HG02798 (cell line): Measurements from ENCODE around the gene TSC22D1.
"Not testable (repeated sequence)": the region's sequence is repeated elsewhere in the genome, so short reads cannot be mapped to it uniquely, and the experiment has no call there.

Source experiments
- ATAC-seq: cut with Tn5 transposase; IDR thresholded peaks from one replicate; pipeline ENCODE4 v1.9.1; 2021; ENCODE audit warnings: mild to moderate bottlenecking; ENCODE audit not compliant: unreplicated experiment, poor library complexity

Gene TSC22D1

DNA sequence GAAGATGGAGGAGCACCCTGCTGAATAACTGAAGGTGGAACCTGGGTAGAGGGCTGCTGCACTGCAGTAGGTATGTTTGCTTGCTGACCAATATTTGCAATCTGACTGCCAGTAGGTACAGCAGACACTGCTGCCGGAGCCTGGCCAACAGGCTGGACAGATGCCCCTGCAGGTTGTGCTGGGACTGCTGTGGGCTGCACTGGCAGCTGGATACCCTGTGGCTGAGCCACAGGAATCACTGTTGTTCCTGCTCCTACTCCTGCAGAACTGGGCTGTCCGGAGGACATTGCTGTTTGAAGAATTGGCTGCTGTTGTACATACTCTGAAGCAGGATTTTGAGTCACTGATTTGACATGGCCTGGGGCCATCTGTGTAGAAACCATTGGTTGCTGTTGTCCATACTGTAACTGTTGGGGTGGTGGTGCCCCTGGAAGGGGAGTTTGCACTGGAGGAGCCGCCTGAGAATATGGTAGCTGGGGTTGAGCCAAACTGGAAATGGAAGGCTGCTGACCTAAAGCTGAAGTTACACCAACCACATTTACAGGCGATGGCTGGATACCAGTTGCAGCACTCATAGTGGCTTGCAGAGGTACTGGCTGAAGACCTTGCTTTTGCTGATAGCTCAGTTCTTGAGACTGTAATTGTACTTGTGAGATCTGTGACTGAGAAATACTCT lies 2.2 kb downstream of the TSC22D1 start:
- ATAC-seq, result no peak

- ATAC-seq, result no peak
These were observed 3.1 kb downstream of the TSC22D1 start for GRCh38 chr13:44573071-44573470.

DNA sequence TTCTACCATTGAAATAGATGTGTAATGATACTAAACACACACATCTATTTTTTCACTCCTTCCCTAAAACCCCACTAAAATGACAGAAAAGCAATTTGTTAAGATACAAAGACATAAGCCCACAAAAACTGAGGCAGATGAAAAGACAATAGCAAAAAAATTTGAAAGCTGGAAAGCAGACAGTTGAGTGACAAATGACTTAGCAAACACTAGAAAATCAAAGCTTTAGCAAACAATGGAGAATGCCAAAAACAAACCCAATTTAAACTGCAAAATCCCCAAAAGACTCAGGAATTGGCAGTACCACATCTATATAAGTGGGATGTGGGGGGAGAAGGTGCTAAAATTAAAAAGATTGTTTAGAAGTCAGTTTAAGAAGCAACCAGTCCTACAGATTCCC lies 9.5 kb downstream of the TSC22D1 start:
- no peak for ATAC-seq

DNA sequence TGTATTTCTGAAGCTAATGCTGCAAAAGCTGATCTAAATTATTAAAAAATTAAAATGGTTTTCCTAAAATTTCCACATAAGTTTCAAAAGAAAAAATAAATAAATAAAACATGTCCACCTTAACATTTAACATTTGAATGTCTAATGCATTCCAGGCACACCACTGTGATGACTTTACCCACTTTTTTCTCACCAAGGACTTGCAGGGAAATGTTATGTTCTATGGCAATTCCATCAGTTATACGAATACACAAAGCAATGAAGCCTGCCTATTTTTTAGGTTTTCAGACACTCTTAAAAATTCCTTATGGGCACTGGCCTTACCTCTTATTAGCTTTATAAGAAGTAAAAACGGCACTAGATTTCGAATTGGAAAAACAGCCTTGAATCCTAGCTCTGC lies 10.2 kb downstream of the TSC22D1 start:
- no peak for ATAC-seq

GRCh38 chr13:44564936-44565335 lies 11.2 kb downstream of the TSC22D1 start:
- no peak for ATAC-seq

DNA sequence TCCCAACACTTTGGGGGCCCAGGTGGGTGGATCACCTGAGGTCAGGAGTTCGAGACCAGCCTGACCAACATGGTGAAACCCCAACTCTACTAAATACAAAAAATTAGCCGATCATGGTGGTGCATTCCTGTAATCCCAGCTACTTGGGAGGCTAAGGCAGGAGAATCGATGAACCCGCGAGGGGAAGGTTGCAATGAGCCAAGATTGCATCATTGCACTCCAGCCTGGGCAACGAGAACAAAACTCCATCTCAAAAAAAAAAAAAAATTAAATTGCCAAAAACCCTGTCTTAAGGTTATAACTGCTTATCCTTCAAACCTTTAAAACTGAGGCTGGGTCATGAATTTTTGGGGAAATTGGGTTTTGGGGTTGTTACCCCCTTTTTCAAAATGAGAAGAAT lies 13.3 kb downstream of the TSC22D1 start:
- not testable (repeated sequence) for ATAC-seq

DNA sequence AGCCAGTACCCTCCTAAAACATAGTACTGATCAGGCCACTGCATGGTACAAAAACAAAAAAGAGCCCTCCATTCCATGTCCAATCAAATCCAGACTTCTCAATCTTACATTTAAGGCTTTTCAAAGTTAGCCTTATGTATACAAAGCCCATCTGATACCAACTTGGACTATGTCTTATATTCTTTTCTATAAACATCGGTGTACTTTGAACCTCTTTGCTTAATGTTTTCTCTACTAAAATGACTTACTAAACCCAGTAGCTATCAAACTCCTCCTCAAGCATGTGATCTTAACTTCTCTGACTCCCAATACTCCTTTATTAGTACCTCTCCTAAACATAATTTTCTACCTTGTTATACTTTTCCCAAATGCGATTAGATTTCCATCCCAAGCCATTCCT lies 14.8 kb downstream of the TSC22D1 start:
- no peak for ATAC-seq

DNA sequence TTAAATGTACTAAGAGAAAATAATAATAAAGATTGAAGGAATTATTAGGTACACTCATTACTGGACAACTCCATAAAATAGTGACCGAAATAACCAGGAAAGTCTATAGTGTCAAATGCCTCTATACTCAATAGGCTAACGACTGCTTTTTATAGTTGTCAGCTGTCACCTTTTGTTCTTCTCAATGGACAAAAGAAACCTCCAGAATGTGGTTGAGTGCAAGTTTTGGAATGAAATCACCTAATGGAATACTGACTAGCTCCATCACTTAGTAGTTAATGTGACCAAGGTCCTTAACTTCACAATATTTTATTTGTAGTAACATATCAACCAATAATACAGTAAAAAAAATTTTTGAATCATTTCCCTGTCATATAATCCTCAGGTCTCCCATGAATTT lies 18.1 kb downstream of the TSC22D1 start:
- no peak for ATAC-seq

DNA sequence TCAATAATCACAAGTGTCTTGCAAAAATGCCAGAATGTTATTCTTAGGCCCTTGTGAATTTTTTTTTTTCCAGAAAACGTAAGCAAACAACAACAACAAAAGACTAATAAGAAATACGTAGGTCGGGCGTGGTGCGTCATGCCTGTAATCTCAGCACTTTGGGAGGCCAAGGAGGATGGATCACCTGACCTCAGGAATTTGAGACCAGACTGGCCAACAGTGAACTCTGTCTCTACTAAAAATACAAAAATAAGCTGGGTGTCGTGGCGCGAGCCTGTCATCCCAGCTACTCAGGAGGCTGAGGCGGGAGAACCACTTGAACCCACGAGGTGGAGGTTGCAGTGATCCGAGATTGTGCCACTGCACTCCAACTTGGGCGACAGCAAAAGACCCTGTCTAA lies 20.9 kb downstream of the TSC22D1 start:
- ATAC-seq, result no peak

- no peak for ATAC-seq
These were observed 26.7 kb downstream of the TSC22D1 start for GRCh38 chr13:44549476-44549875.

DNA sequence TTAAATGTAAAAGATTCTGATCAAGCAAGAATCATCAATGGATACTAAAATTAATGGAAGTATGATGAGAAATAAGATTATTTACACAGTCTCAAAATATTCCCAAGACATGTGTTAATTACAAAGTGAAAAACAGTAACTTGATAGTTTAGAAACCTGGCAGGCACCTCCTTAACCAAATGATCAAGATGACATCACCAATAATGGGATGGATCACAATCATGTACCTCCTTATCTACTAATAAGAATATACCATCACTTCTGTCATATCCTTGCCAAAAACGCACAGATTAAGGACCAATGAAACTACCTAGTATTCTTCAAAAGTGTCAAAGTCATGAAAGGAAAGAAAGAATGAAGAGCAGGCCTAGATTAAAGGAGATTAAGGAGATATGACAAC lies 30.0 kb downstream of the TSC22D1 start:
- no peak for ATAC-seq

DNA sequence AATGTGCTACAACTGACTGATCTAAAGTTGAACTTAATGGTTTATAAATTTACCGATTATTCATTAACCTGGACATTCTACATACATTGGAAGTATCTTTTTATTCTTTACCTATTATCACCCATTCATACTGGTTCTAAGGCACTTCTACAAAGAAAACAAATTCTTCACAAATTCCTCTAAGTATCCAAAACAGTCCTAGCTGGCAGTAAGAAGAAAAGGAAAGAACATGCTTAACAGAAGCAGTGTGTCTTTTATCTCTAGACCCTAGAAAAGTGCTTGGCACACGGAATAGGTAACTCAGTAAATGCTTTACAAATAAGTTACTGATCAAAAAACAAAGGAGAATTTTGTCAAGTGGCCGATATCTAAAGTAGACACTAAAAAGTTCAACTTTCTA lies 32.8 kb downstream of the TSC22D1 start:
- ATAC-seq, result no peak

- no peak for ATAC-seq
These were observed 33.8 kb downstream of the TSC22D1 start for GRCh38 chr13:44542361-44542760.

DNA sequence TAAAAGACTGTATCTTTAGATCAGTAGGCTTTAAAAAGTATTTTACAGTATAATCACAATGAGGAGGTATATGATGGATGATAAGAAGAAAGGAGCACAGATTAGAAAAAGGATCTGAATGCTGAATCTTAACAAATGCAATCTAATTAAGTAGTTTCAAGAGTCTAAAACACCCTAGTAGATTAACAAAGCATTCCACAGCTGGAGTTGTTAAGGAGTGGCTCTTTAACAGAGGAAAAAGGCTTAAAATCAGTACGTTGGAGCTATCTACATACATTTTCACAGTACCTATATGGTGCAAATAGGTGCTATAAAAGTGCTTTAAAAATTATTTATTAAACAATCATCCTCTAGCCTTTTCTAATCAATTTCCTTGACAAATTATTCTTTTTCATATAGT lies 34.5 kb downstream of the TSC22D1 start:
- no peak for ATAC-seq

DNA sequence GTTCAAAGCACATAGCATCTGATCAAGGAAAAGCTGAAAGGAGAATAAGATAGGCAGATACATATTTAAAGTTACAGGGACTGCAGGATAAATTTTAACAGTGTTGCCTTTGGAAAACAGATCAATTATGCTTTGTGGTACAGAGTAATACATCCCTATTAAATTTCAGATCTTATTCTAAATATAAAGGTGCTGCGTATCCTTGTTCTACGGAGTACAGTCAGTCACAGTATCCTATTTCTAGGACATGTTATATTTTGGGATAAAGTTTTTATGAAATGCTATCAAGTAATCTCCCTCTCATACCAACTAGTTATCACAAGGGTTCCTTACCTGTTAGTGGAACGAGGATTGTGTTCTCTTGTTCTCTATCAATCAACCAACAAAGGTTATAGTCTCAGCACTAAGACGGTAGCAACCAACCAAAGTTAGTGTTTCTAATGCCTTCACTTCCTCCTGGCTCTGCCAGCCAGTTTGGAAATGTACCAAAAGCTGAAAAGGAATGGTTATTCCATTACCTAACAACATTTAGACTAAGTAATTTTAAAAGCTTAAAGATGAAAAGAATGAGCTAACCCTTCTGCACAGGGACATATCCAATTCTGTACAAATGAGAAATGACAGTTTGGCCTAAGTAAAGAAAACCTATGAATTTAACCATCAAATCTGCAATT lies 35.2 kb downstream of the TSC22D1 start:
- ATAC-seq, result no peak

GRCh38 chr13:44537248-44537647 lies 38.9 kb downstream of the TSC22D1 start:
- ATAC-seq, result no peak

- no peak for ATAC-seq
These were observed 52.7 kb downstream of the TSC22D1 start for GRCh38 chr13:44523146-44524015.

GRCh38 chr13:44519642-44520041 lies 56.5 kb downstream of the TSC22D1 start:
- no peak for ATAC-seq

DNA sequence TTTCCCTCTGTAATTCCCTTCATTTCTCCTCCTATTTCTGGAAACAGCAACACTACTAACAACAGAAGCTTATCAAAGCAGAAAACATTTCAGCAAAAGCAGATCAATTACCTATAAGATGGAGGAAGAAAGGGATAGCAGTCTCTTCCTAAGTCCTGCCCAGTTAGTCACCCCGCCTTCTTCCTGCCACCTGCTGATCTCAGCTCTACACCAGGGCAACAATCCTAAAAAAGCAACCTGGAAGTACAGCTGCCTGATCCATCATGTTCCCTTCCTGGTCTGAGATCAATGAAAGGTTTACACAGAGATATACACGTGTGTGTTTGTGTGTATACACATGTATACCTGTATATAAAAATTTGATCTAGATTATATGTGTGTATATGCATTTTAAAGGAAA lies 59.4 kb downstream of the TSC22D1 start:
- no peak for ATAC-seq

GRCh38 chr13:44514278-44514677 lies 61.9 kb downstream of the TSC22D1 start:
- no peak for ATAC-seq

GRCh38 chr13:44509853-44510252 lies 66.3 kb downstream of the TSC22D1 start:
- not testable (repeated sequence) for ATAC-seq
